ENCODE results near the gene MTA3. TPM values are rescaled to one million over a fixed set of nuclear protein-coding genes. Genes with fewer than 3 reads are reported as not detected.
A peak's percentile ranks its signal among the peaks of the same experiment; 100 is the strongest.

MTA3 gene
- total RNA-seq, 1 donor from 2014 or later, result 31.7 TPM

- DNase-seq, result no peak
- no peak overlapping the region for H3K4me3 Mint-ChIP-seq
- intact Hi-C loops (cut with micrococcal nuclease), result no loop called here
- no peaks in the 10 kb centered on the region for H3K9me3 Mint-ChIP-seq
- H3K4me1 Mint-ChIP-seq, result peaks cover 9% of the 10 kb centered on the region
- H3K27me3 Mint-ChIP-seq, result no peaks in the 10 kb centered on the region
- H3K36me3 Mint-ChIP-seq (ENCODE audit: low read depth), result no peaks in the 10 kb centered on the region
- no peak overlapping the region for H3K27ac Mint-ChIP-seq
These were observed 209.7 kb downstream of the MTA3 start for GRCh38 chr2:42777883-42778805.

- H3K9me3 Mint-ChIP-seq, result no peaks in the 10 kb centered on the region
- no peaks in the 10 kb centered on the region for H3K36me3 Mint-ChIP-seq (ENCODE audit: low read depth)
- H3K4me1 Mint-ChIP-seq, result peaks cover 2% of the 10 kb centered on the region
- no peak for DNase-seq
- H3K27ac Mint-ChIP-seq, result no peak overlapping the region
- intact Hi-C loops (cut with micrococcal nuclease), result no loop called here
- no peak overlapping the region for H3K4me3 Mint-ChIP-seq
- no peaks in the 10 kb centered on the region for H3K27me3 Mint-ChIP-seq
These were observed 212.7 kb downstream of the MTA3 start for GRCh38 chr2:42781181-42781580.

- intact Hi-C loops (cut with micrococcal nuclease), result no loop called here
These were observed 215.1 kb downstream of the MTA3 start for GRCh38 chr2:42783511-42783910.

GRCh38 chr2:42784204-42784880, 215.9 kb downstream of the MTA3 start:
- DNase-seq, result no peak
- Mint-ChIP-seq H3K9me3 (no peaks in the 10 kb centered on the region), H3K27ac (no peak overlapping the region), H3K27me3 (no peaks in the 10 kb centered on the region), H3K4me1 (peaks cover 6% of the 10 kb centered on the region), H3K36me3 (ENCODE audit: low read depth) (no peaks in the 10 kb centered on the region), H3K4me3 (no peak overlapping the region)
- intact Hi-C loops (cut with micrococcal nuclease), result no loop called here

More at GRCh38 chr2:42783511-42783910, 215.1 kb downstream of the MTA3 start:
- Mint-ChIP-seq H3K4me3 (no peak overlapping the region), H3K36me3 (ENCODE audit: low read depth) (no peaks in the 10 kb centered on the region), H3K4me1 (peaks cover 6% of the 10 kb centered on the region), H3K9me3 (no peaks in the 10 kb centered on the region), H3K27me3 (no peaks in the 10 kb centered on the region), H3K27ac (no peak overlapping the region)
- DNase-seq, result no peak

GRCh38 chr2:42786561-42787345, 218.3 kb downstream of the MTA3 start:
- no peak for DNase-seq
- intact Hi-C loops (cut with micrococcal nuclease), result no loop called here
- Mint-ChIP-seq H3K27me3 (peaks cover 19% of the 10 kb centered on the region), H3K27ac (no peak overlapping the region), H3K4me1 (peaks cover 6% of the 10 kb centered on the region), H3K4me3 (no peak overlapping the region), H3K36me3 (ENCODE audit: low read depth) (no peaks in the 10 kb centered on the region), H3K9me3 (peaks cover 5% of the 10 kb centered on the region)

GRCh38 chr2:42787424-42787787, 219.0 kb downstream of the MTA3 start:
- Mint-ChIP-seq H3K4me3 (no peak overlapping the region), H3K36me3 (ENCODE audit: low read depth) (no peaks in the 10 kb centered on the region), H3K27ac (no peak overlapping the region), H3K4me1 (peaks cover 8% of the 10 kb centered on the region), H3K9me3 (peaks cover 5% of the 10 kb centered on the region), H3K27me3 (peaks cover 23% of the 10 kb centered on the region)
- intact Hi-C loops (cut with micrococcal nuclease), result no loop called here
- no peak for DNase-seq

- Mint-ChIP-seq H3K4me1 (peaks cover 8% of the 10 kb centered on the region), H3K4me3 (no peak overlapping the region), H3K9me3 (peaks cover 5% of the 10 kb centered on the region), H3K27ac (no peak overlapping the region), H3K36me3 (ENCODE audit: low read depth) (no peaks in the 10 kb centered on the region), H3K27me3 (peaks cover 26% of the 10 kb centered on the region)
- no peak for DNase-seq
- intact Hi-C loops (cut with micrococcal nuclease), result no loop called here
These were observed 219.5 kb downstream of the MTA3 start for GRCh38 chr2:42787788-42788477.

GRCh38 chr2:42788478-42788793, 220.0 kb downstream of the MTA3 start:
- Mint-ChIP-seq H3K27me3 (peaks cover 29% of the 10 kb centered on the region), H3K36me3 (ENCODE audit: low read depth) (no peaks in the 10 kb centered on the region), H3K9me3 (peaks cover 5% of the 10 kb centered on the region), H3K4me3 (no peak overlapping the region), H3K4me1 (peaks cover 11% of the 10 kb centered on the region), H3K27ac (no peak overlapping the region)
- DNase-seq, result no peak
- intact Hi-C loops (cut with micrococcal nuclease), result no loop called here

- Mint-ChIP-seq H3K36me3 (ENCODE audit: low read depth) (no peaks in the 10 kb centered on the region), H3K4me1 (peaks cover 15% of the 10 kb centered on the region), H3K27ac (no peak overlapping the region), H3K9me3 (peaks cover 5% of the 10 kb centered on the region), H3K27me3 (peaks cover 33% of the 10 kb centered on the region), H3K4me3 (no peak overlapping the region)
- intact Hi-C loops (cut with micrococcal nuclease), result no loop called here
- no peak for DNase-seq
These were observed 220.4 kb downstream of the MTA3 start for GRCh38 chr2:42788882-42789281.

GRCh38 chr2:42789751-42790150, 221.3 kb downstream of the MTA3 start:
- Mint-ChIP-seq H3K27ac (no peak overlapping the region), H3K27me3 (peaks cover 42% of the 10 kb centered on the region), H3K9me3 (peaks cover 5% of the 10 kb centered on the region), H3K4me3 (no peak overlapping the region), H3K36me3 (ENCODE audit: low read depth) (no peaks in the 10 kb centered on the region), H3K4me1 (peaks cover 17% of the 10 kb centered on the region)
- intact Hi-C loops (cut with micrococcal nuclease), result no loop called here
- no peak for DNase-seq

GRCh38 chr2:42791606-42792005, 223.2 kb downstream of the MTA3 start:
- Mint-ChIP-seq H3K9me3 (peaks cover 5% of the 10 kb centered on the region), H3K27me3 (peaks cover 49% of the 10 kb centered on the region), H3K4me3 (peak overlapping the region; percentile 72), H3K36me3 (ENCODE audit: low read depth) (no peaks in the 10 kb centered on the region), H3K4me1 (peaks cover 28% of the 10 kb centered on the region), H3K27ac (no peak overlapping the region)
- no peak for DNase-seq
- intact Hi-C loops (cut with micrococcal nuclease), result no loop called here

GRCh38 chr2:42792087-42792582, 223.7 kb downstream of the MTA3 start:
- Mint-ChIP-seq H3K4me3 (peak overlapping the region; percentile 72), H3K9me3 (peaks cover 5% of the 10 kb centered on the region), H3K36me3 (ENCODE audit: low read depth) (no peaks in the 10 kb centered on the region), H3K4me1 (peaks cover 29% of the 10 kb centered on the region), H3K27ac (no peak overlapping the region), H3K27me3 (peaks cover 49% of the 10 kb centered on the region)
- no peak for DNase-seq
- intact Hi-C loops (cut with micrococcal nuclease), result no loop called here

- H3K4me1 Mint-ChIP-seq, result peaks cover 28% of the 10 kb centered on the region
- intact Hi-C loops (cut with micrococcal nuclease), result no loop called here
- H3K4me3 Mint-ChIP-seq, result peak within 1 kb of the TSS; percentile 72
- peaks cover 5% of the 10 kb centered on the region for H3K9me3 Mint-ChIP-seq
- peaks cover 49% of the 10 kb centered on the region for H3K27me3 Mint-ChIP-seq
- DNase-seq, result no peak
- no peak within 1 kb of the TSS for H3K27ac Mint-ChIP-seq
- H3K36me3 Mint-ChIP-seq (ENCODE audit: low read depth), result no peaks in the 10 kb centered on the region
These were observed 224.3 kb downstream of the MTA3 start, which contains the start of gene HAAO for GRCh38 chr2:42792583-42793333. Gene HAAO (minus strand): TSS chr2:42792583. CDS start chr2:42792536, 47 bp downstream.

Measured in activated CD4-positive, alpha-beta T cell treated with anti-CD3 and anti-CD28 coated beads, Interleukin-2, amount 10 ng/mL, durations not matched to agents 24 days and 14 days (primary cell).